ENCODE results near the gene MYO18A.
A peak's percentile ranks its signal among the peaks of the same experiment; 100 is the strongest.

MYO18A gene

DNA sequence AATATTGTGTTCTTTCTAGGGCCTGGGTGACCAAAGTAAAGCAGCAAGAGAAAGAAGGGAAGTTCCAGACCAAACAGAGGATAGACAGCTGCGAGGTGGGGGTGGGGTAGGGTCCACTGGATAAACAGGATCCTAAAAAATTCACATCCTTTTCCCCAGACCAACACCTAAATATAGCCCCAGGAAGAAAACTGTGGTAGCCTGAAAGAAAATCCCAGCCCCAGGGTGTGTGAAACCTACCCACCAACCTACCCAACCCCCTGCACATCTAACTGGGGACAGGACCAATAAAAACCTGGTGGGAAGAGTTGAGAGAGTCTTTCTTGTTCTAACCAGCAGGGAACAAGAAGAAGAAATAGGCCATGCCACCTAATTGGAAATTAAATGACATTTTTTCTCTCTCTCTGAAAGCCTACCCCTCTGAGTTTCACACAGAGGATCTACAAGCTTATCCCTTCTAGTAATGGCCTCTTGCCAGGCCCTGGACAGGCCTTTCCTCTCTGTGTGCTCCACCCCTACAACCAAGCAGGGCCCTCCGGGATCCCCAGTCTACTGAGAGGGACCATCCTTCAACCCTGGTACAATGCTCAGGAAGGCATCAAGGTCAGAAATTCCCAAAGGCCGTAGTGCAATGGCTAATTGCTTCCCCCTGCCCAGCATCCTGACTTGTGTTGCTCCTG, 12.0 kb downstream of the MYO18A start:
- Histone ChIP-seq H3K9me3 (ENCODE audit: control insufficient read depth, low read length) (no peaks in the 10 kb centered on the region), H2AK5ac (ENCODE audit: low read length, severe bottlenecking) (no peak overlapping the region), H3K9ac (ENCODE audit: low read length) (no peak overlapping the region), H3K4ac (ENCODE audit: low read depth in 1 of 2, low read length in 2 of 2) (no peak overlapping the region), H3K4me3 (ENCODE audit: insufficient read depth in 1 of 2, low read depth in 1 of 2, low read length in 2 of 2) (no peak overlapping the region), H3K27ac (ENCODE audit: low read length, poor library complexity, severe bottlenecking) (no peak overlapping the region), H3K4me1 (ENCODE audit: control insufficient read depth, insufficient read depth, low read depth, low read length) (peaks cover 8% of the 10 kb centered on the region), H4K8ac (ENCODE audit: low read length) (no peak overlapping the region), H2BK120ac (ENCODE audit: low read depth, low read length) (no peak overlapping the region), H2BK5ac (ENCODE audit: low read depth, low read length, poor library complexity, severe bottlenecking) (no peak overlapping the region), H3K27me3 (ENCODE audit: control insufficient read depth in 1 of 2, insufficient read depth in 1 of 2, low read length in 2 of 2) (no peaks in the 10 kb centered on the region), H3K23ac (ENCODE audit: low read length in 2 of 2) (no peak overlapping the region), H3K79me1 (replicated peaks; ENCODE audit: low read length, poor library complexity, severe bottlenecking) (peaks cover 30% of the 10 kb centered on the region), H3K14ac (ENCODE audit: low read length in 2 of 2) (no peak overlapping the region), H3K4me2 (ENCODE audit: low read length, poor library complexity, severe bottlenecking) (no peak overlapping the region), H2AFZ (ENCODE audit: low read depth, low read length) (no peak overlapping the region), H2BK12ac (ENCODE audit: low read length in 2 of 2) (no peak overlapping the region), H3K18ac (ENCODE audit: low read depth in 1 of 2, low read length in 2 of 2) (no peak overlapping the region), H4K91ac (ENCODE audit: low read length) (no peak overlapping the region), H3K36me3 (ENCODE audit: control insufficient read depth in 1 of 2, insufficient read depth in 2 of 2, low read depth in 1 of 2, low read length in 2 of 2) (peaks cover 22 to 30% of the 10 kb centered on the region in 2 experiments), H2BK15ac (ENCODE audit: low read depth, poor library complexity, severe bottlenecking) (no peak overlapping the region)
- no peak for DNase-seq
- WGBS = 93% methylated on average over 2 of the region's 3 CpGs

GRCh38 chr17:29167393-29168078, 12.7 kb downstream of the MYO18A start:
- H3K18ac ChIP-seq (ENCODE audit: low read depth in 1 of 2, low read length in 2 of 2) = no peak overlapping the region
- WGBS = 89% methylated on average over 4 of the region's 4 CpGs
- H3K4me3 ChIP-seq (ENCODE audit: insufficient read depth in 1 of 2, low read depth in 1 of 2, low read length in 2 of 2) = no peak overlapping the region
- no peak overlapping the region for H3K4ac ChIP-seq (ENCODE audit: low read depth in 1 of 2, low read length in 2 of 2)
- H3K14ac ChIP-seq (ENCODE audit: low read length in 2 of 2) = no peak overlapping the region
- peaks cover 34% of the 10 kb centered on the region for H3K79me1 ChIP-seq (replicated peaks; ENCODE audit: low read length, poor library complexity, severe bottlenecking)
- H2BK5ac ChIP-seq (ENCODE audit: low read depth, low read length, poor library complexity, severe bottlenecking) = no peak overlapping the region
- H3K9ac ChIP-seq (ENCODE audit: low read length) = no peak overlapping the region
- H4K8ac ChIP-seq (ENCODE audit: low read length) = no peak overlapping the region
- no peak for DNase-seq
- no peak overlapping the region for H3K4me2 ChIP-seq (ENCODE audit: low read length, poor library complexity, severe bottlenecking)
- H3K36me3 ChIP-seq (ENCODE audit: control insufficient read depth in 1 of 2, insufficient read depth in 2 of 2, low read depth in 1 of 2, low read length in 2 of 2) = peaks cover 28 to 30% of the 10 kb centered on the region in 2 experiments
- no peak overlapping the region for H2BK15ac ChIP-seq (ENCODE audit: low read depth, poor library complexity, severe bottlenecking)
- H2AK5ac ChIP-seq (ENCODE audit: low read length, severe bottlenecking) = no peak overlapping the region
- H4K91ac ChIP-seq (ENCODE audit: low read length) = no peak overlapping the region
- H3K27me3 ChIP-seq (ENCODE audit: control insufficient read depth in 1 of 2, insufficient read depth in 1 of 2, low read length in 2 of 2) = no peaks in the 10 kb centered on the region
- H2BK120ac ChIP-seq (ENCODE audit: low read depth, low read length) = no peak overlapping the region
- no peak overlapping the region for H3K23ac ChIP-seq (ENCODE audit: low read length in 2 of 2)
- peaks cover 13% of the 10 kb centered on the region for H3K4me1 ChIP-seq (ENCODE audit: control insufficient read depth, insufficient read depth, low read depth, low read length)
- no peak overlapping the region for H2AFZ ChIP-seq (ENCODE audit: low read depth, low read length)
- H2BK12ac ChIP-seq (ENCODE audit: low read length in 2 of 2) = no peak overlapping the region
- no peak overlapping the region for H3K27ac ChIP-seq (ENCODE audit: low read length, poor library complexity, severe bottlenecking)
- H3K9me3 ChIP-seq (ENCODE audit: control insufficient read depth, low read length) = no peaks in the 10 kb centered on the region

- no peak overlapping the region for H4K8ac ChIP-seq (ENCODE audit: low read length)
- H3K27me3 ChIP-seq (ENCODE audit: control insufficient read depth in 1 of 2, insufficient read depth in 1 of 2, low read length in 2 of 2) = no peaks in the 10 kb centered on the region
These were observed 13.7 kb downstream of the MYO18A start for GRCh38 chr17:29166507-29166887.

DNA sequence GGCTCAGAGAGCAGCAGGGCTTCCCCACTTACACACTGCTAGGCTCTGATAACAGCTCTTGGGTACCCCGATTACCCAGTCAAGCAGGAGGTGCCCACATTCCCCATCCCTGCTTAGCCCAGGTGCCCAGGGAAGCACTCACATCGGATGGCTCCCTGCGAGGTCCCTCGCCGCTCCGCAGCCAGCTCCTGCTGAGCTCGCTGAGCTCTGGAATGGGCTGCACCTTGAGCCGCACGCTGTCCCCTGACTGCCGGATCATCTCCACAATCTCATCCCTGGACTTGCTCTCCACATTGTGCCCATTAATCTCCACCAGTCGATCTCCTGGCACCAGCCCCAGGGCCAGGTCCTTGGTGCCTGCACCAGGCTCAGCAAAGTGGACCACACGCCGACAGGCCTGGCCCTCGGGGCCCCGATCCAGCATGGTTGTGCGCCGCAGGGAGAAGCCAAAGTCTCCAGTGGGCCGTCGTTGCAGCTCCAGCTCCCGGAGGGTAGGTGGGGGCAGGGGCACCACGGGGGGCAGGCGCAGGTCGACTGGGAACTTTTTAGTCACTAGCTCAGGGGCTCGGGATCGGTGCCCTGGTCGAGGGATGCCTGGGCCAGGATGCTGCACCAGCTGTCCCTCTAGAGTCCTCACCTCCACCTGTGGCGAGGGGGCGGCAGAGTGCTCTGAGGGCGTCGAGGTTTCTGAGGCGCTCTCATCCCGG, 14.2 kb downstream of the MYO18A start:
- no peaks in the 10 kb centered on the region for H3K9me3 ChIP-seq (ENCODE audit: control insufficient read depth, low read length)
- no peak overlapping the region for H4K91ac ChIP-seq (ENCODE audit: low read length)
- H2BK120ac ChIP-seq (ENCODE audit: low read depth, low read length) = no peak overlapping the region
- no peak overlapping the region for H3K18ac ChIP-seq (ENCODE audit: low read depth in 1 of 2, low read length in 2 of 2)
- no peak overlapping the region for H3K23ac ChIP-seq (ENCODE audit: low read length in 2 of 2)
- WGBS = 94% methylated on average over 32 of the region's 32 CpGs
- no peak overlapping the region for H3K27ac ChIP-seq (ENCODE audit: low read length, poor library complexity, severe bottlenecking)
- peaks cover 16% of the 10 kb centered on the region for H3K4me1 ChIP-seq (ENCODE audit: control insufficient read depth, insufficient read depth, low read depth, low read length)
- no peaks in the 10 kb centered on the region for H3K27me3 ChIP-seq (ENCODE audit: control insufficient read depth in 1 of 2, insufficient read depth in 1 of 2, low read length in 2 of 2)
- no peak overlapping the region for H2AK5ac ChIP-seq (ENCODE audit: low read length, severe bottlenecking)
- no peak overlapping the region for H3K4me2 ChIP-seq (ENCODE audit: low read length, poor library complexity, severe bottlenecking)
- H3K79me1 ChIP-seq (replicated peaks; ENCODE audit: low read length, poor library complexity, severe bottlenecking) = peaks cover 43% of the 10 kb centered on the region
- no peak overlapping the region for H3K4ac ChIP-seq (ENCODE audit: low read depth in 1 of 2, low read length in 2 of 2)
- H2AFZ ChIP-seq (ENCODE audit: low read depth, low read length) = no peak overlapping the region
- H3K9ac ChIP-seq (ENCODE audit: low read length) = no peak overlapping the region
- H2BK12ac ChIP-seq (ENCODE audit: low read length in 2 of 2) = no peak overlapping the region
- no peak overlapping the region for H2BK15ac ChIP-seq (ENCODE audit: low read depth, poor library complexity, severe bottlenecking)
- H2BK5ac ChIP-seq (ENCODE audit: low read depth, low read length, poor library complexity, severe bottlenecking) = no peak overlapping the region
- DNase-seq = no peak
- H4K8ac ChIP-seq (ENCODE audit: low read length) = no peak overlapping the region
- H3K14ac ChIP-seq (ENCODE audit: low read length in 2 of 2) = no peak overlapping the region
- peaks cover 30 to 38% of the 10 kb centered on the region in 2 experiments for H3K36me3 ChIP-seq (ENCODE audit: control insufficient read depth in 1 of 2, insufficient read depth in 2 of 2, low read depth in 1 of 2, low read length in 2 of 2)
- no peak overlapping the region for H3K4me3 ChIP-seq (ENCODE audit: insufficient read depth in 1 of 2, low read depth in 1 of 2, low read length in 2 of 2)

More at GRCh38 chr17:29166507-29166887, 13.7 kb downstream of the MYO18A start:
- Histone ChIP-seq H3K4me2 (ENCODE audit: low read length, poor library complexity, severe bottlenecking) (no peak overlapping the region), H3K4ac (ENCODE audit: low read depth in 1 of 2, low read length in 2 of 2) (no peak overlapping the region), H3K9ac (ENCODE audit: low read length) (no peak overlapping the region), H4K91ac (ENCODE audit: low read length) (peak overlapping the region; percentile 59), H2AK5ac (ENCODE audit: low read length, severe bottlenecking) (no peak overlapping the region), H2BK12ac (ENCODE audit: low read length in 2 of 2) (no peak overlapping the region), H3K4me3 (ENCODE audit: insufficient read depth in 1 of 2, low read depth in 1 of 2, low read length in 2 of 2) (no peak overlapping the region), H2BK120ac (ENCODE audit: low read depth, low read length) (no peak overlapping the region), H2BK15ac (ENCODE audit: low read depth, poor library complexity, severe bottlenecking) (no peak overlapping the region), H2AFZ (ENCODE audit: low read depth, low read length) (no peak overlapping the region), H3K79me1 (replicated peaks; ENCODE audit: low read length, poor library complexity, severe bottlenecking) (peaks cover 41% of the 10 kb centered on the region), H3K14ac (ENCODE audit: low read length in 2 of 2) (no peak overlapping the region), H3K9me3 (ENCODE audit: control insufficient read depth, low read length) (no peaks in the 10 kb centered on the region), H3K27ac (ENCODE audit: low read length, poor library complexity, severe bottlenecking) (no peak overlapping the region), H3K4me1 (ENCODE audit: control insufficient read depth, insufficient read depth, low read depth, low read length) (peaks cover 16% of the 10 kb centered on the region), H3K36me3 (ENCODE audit: control insufficient read depth in 1 of 2, insufficient read depth in 2 of 2, low read depth in 1 of 2, low read length in 2 of 2) (peaks cover 30 to 37% of the 10 kb centered on the region in 2 experiments), H2BK5ac (ENCODE audit: low read depth, low read length, poor library complexity, severe bottlenecking) (no peak overlapping the region), H3K23ac (ENCODE audit: low read length in 2 of 2) (no peak overlapping the region), H3K18ac (ENCODE audit: low read depth in 1 of 2, low read length in 2 of 2) (no peak overlapping the region)
- DNase-seq = no peak
- WGBS = 96% methylated on average over 18 of the region's 21 CpGs

Measured in mesenchymal stem cell (in vitro differentiated cells and primary cell).